T-helper 9 cell (primary cell): ENCODE measurements around the gene ARMC9.
"Not testable (repeated sequence)": the region's sequence is repeated elsewhere in the genome, so short reads cannot be mapped to it uniquely, and the experiment has no call there.

ENCODE experiments used
- DNase-seq: peaks from one replicate; pipeline ENCODE4 v3.0.0-alpha.2; 2020
- total RNA-seq, 2 donors: gene quantifications; one replicate each; lab custom pipeline; 2026; lab: John Stamatoyannopoulos, UW

The ARMC9 gene
- total RNA-seq: 0.24 to 1.4 reads per million in 2 donors

- DNase-seq: peak; percentile 59
These were observed at the start of gene ARMC9 for GRCh38 chr2:231198291-231199173. Gene ARMC9, plus strand, starts transcription at chr2:231198631. Its CDS starts 7,608 bp downstream, at chr2:231206239.

- no peak for DNase-seq
These were observed 45.5 kb upstream of the ARMC9 start for GRCh38 chr2:231152800-231153557.

- DNase-seq: no peak
These were observed 39.1 kb upstream of the ARMC9 start for GRCh38 chr2:231159306-231159705.

- DNase-seq: no peak
These were observed 37.7 kb upstream of the ARMC9 start for GRCh38 chr2:231160701-231161100.

- DNase-seq: no peak
These were observed 37.1 kb upstream of the ARMC9 start for GRCh38 chr2:231161252-231161839.

- DNase-seq: no peak
These were observed 36.5 kb upstream of the ARMC9 start for GRCh38 chr2:231161877-231162329.

GRCh38 chr2:231163011-231163410 is 35.4 kb upstream of the ARMC9 start:
- no peak for DNase-seq

GRCh38 chr2:231163414-231164095 is 34.9 kb upstream of the ARMC9 start:
- no peak for DNase-seq

GRCh38 chr2:231167745-231168459 is 30.5 kb upstream of the ARMC9 start:
- DNase-seq: no peak

- DNase-seq: no peak
These were observed 29.8 kb upstream of the ARMC9 start for GRCh38 chr2:231168460-231169139.

GRCh38 chr2:231169488-231169887 is 28.9 kb upstream of the ARMC9 start:
- DNase-seq: no peak

- DNase-seq: no peak
These were observed 28.4 kb upstream of the ARMC9 start for GRCh38 chr2:231170055-231170454.

GRCh38 chr2:231172025-231172424 is 26.4 kb upstream of the ARMC9 start:
- DNase-seq: no peak

GRCh38 chr2:231174211-231174651 is 24.2 kb upstream of the ARMC9 start:
- DNase-seq: no peak

- no peak for DNase-seq
These were observed 22.4 kb upstream of the ARMC9 start for GRCh38 chr2:231176066-231176465.

- DNase-seq: no peak
These were observed 21.0 kb upstream of the ARMC9 start for GRCh38 chr2:231177156-231178025.

- DNase-seq: not testable (repeated sequence)
These were observed 19.6 kb upstream of the ARMC9 start for GRCh38 chr2:231178805-231179204.

- no peak for DNase-seq
These were observed 16.4 kb upstream of the ARMC9 start for GRCh38 chr2:231181860-231182512.

- DNase-seq: no peak
These were observed 15.9 kb upstream of the ARMC9 start for GRCh38 chr2:231182513-231182899.

GRCh38 chr2:231183851-231184250 is 14.6 kb upstream of the ARMC9 start:
- no peak for DNase-seq
